Ascending aorta (tissue), 2 donors: ENCODE results near the gene CFAP410. TPM values are rescaled to one million over a fixed set of nuclear protein-coding genes. Genes with fewer than 3 reads are reported as not detected.

Experiments used
- DNase-seq, 2 donors: peaks; one replicate each; pipeline ENCODE4 v3.0.0-alpha.2; 2019; ENCODE audit warnings: low spot score in 2 of 2
- H3K27ac ChIP-seq, 2 donors: fragments of 200-600 bp; sonication (generic); one replicate each; pipeline ENCODE4 v1.5.1; 2016 to 2017; ENCODE audit warnings: mild to moderate bottlenecking in 1 of 2
- H3K27me3 ChIP-seq: fragments of 200-600 bp; sonication (generic); one replicate; pipeline ENCODE4 v1.5.1; 2017
- H3K36me3 ChIP-seq, 2 donors: fragments of 200-600 bp; sonication (generic); one replicate each; pipeline ENCODE4 v1.5.1; 2016
- H3K4me1 ChIP-seq, 2 donors: fragments of 200-600 bp; sonication (generic); one replicate each; pipeline ENCODE4 v1.5.1; 2016 to 2017; ENCODE audit warnings: mild to moderate bottlenecking in 1 of 2
- H3K4me3 ChIP-seq, 2 donors: fragments of 200-600 bp; sonication (generic); one replicate each; pipeline ENCODE4 v1.5.1; 2016 to 2017; ENCODE audit warnings: mild to moderate bottlenecking in 1 of 2
- H3K9me3 ChIP-seq, 2 donors: fragments of 200-600 bp; sonication (generic); one replicate each; pipeline ENCODE4 v1.5.1; 2016
- CTCF ChIP-seq, 3 experiments: fragments of 200-600 bp in 2 of 3; fragments of 450-650 bp in 1 of 3; sonication (generic) in 2 of 3; IDR thresholded peaks; one replicate each; pipeline ENCODE4 v1.5.1; 2016 to 2019; ENCODE audit warnings: antibody characterized with exemption in 3 of 3, mild to moderate bottlenecking in 1 of 3, moderate library complexity in 1 of 3
- intact Hi-C: fragments of 100-400 bp; cut with DNase I; formaldehyde crosslinking; loops from one replicate; pipeline ENCODE4 v1.15.1; 2023
- total RNA-seq: library from RNA; depleted of rRNA; stranded (reverse); fragments of >200 nt; gene quantifications from one replicate; pipeline ENCODE4 v1.1.0, GENCODE V29; 2016

Gene CFAP410
- total RNA-seq, 1 donor from 2014 or later: 68.5 TPM

DNA sequence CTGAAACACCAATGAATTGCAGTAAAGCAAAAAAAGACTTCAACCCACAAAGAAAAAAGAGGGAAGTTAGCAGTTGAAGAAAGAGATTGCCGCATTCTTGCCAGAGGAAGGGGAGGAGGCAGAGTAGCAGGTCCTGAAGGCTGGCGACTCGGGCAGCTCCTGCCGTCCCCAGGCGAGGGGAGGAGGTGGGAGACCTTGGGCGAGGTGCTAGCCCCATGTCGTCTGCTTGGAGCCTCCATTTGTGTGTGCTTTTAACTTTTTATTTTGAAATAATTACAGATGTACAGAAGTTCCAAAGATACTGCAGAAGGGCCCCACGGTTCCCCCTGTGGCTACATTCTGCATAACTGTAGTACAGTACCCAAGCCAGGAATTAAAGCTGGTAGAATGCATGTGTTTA is 21.0 kb upstream of the CFAP410 start:
- intact Hi-C loops: no loop called here
- H3K4me1 ChIP-seq: no peaks in the 10 kb centered on the region
- no peak overlapping the region for H3K4me3 ChIP-seq
- peaks cover 5 to 17% of the 10 kb centered on the region in 2 donors for H3K9me3 ChIP-seq
- TF ChIP-seq CTCF (IDR thresholded peaks at IDR 0.05): no peak
- H3K27me3 ChIP-seq: no peaks in the 10 kb centered on the region
- H3K36me3 ChIP-seq: no peaks in the 10 kb centered on the region
- DNase-seq: no peak
- no peak overlapping the region for H3K27ac ChIP-seq

DNA sequence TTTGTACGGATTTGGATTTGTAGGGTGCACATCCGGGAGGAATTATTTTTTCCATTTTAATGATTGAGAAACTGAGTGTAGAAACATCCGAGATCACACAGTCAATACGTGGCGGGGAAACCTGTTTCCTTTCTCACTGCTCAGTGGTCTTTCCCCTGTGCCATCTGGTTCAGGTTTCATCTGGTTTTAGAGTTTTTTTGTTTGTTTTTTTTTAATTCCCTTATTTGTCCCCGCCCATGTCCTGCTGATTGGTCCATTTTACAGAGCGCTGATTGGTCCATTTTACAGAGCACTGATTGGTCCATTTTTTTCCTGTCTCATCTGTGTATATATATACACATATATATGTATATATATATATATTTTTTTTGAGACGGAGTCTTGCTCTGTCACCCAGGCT is 20.2 kb upstream of the CFAP410 start:
- Histone ChIP-seq H3K36me3 (no peaks in the 10 kb centered on the region), H3K27me3 (no peaks in the 10 kb centered on the region), H3K9me3 (peaks cover 5 to 17% of the 10 kb centered on the region in 2 donors), H3K4me1 (no peaks in the 10 kb centered on the region), H3K27ac (no peak overlapping the region), H3K4me3 (no peak overlapping the region)
- intact Hi-C loops: no loop called here
- no peak for TF ChIP-seq CTCF (IDR thresholded peaks at IDR 0.05)
- no peak for DNase-seq

GRCh38 chr21:44357064-44357837 is 18.1 kb upstream of the CFAP410 start:
- intact Hi-C loops: no loop called here
- H3K4me1 ChIP-seq: no peaks in the 10 kb centered on the region
- H3K27ac ChIP-seq: no peak overlapping the region
- no peaks in the 10 kb centered on the region for H3K27me3 ChIP-seq
- TF ChIP-seq CTCF (IDR thresholded peaks at IDR 0.05): no peak
- no peak overlapping the region for H3K4me3 ChIP-seq
- no peaks in the 10 kb centered on the region for H3K9me3 ChIP-seq
- no peaks in the 10 kb centered on the region for H3K36me3 ChIP-seq
- DNase-seq: no peak

DNA sequence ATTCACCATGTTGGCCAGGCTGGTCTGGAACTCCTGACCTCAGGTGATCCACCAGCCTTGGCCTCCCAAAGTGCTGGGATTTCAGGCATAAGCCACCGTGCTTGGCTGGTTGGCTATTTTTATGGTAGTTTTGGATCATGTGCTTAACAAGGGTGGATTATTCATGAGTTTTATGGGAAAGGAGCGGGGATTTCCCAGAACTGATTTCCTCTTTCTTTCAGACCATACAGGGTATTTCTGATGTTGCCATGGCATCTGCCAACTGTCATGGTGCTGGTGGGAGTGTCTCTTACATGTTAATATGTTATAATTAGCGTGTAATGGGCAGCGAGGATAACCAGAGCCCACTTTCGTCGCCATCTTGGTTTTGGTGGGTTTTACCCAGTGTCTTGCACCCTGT is 17.4 kb upstream of the CFAP410 start:
- Histone ChIP-seq H3K9me3 (no peaks in the 10 kb centered on the region), H3K4me3 (no peak overlapping the region), H3K4me1 (no peaks in the 10 kb centered on the region), H3K36me3 (no peaks in the 10 kb centered on the region), H3K27ac (no peak overlapping the region), H3K27me3 (no peaks in the 10 kb centered on the region)
- intact Hi-C loops: no loop called here
- DNase-seq: no peak
- no peak for TF ChIP-seq CTCF (IDR thresholded peaks at IDR 0.05)

DNA sequence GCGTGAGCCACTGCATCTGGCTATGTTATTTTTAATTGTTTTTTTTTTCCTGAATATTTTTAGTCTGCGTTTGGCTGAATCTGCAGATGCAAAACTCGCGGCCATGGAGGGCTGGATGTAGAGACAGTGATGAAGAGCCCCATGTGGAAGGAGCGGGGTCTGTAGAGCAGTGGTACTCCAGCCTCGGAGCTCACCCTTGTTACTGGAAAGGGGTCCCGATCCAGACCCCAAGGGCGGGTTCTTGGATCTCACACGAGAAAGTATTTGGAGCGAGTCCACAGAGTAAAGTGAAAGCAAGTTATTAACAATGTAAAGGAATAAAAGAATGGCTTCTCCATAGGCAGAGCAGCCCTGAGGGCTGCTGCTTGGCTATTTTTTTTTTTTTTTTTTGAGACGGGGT is 17.0 kb upstream of the CFAP410 start:
- intact Hi-C loops: no loop called here
- H3K36me3 ChIP-seq: no peaks in the 10 kb centered on the region
- H3K27me3 ChIP-seq: no peaks in the 10 kb centered on the region

More for the DNA sequence above, 17.0 kb upstream of the CFAP410 start:
- no peaks in the 10 kb centered on the region for H3K4me1 ChIP-seq
- H3K4me3 ChIP-seq: no peak overlapping the region
- no peak for DNase-seq
- H3K9me3 ChIP-seq: no peaks in the 10 kb centered on the region
- no peak for TF ChIP-seq CTCF (IDR thresholded peaks at IDR 0.05)
- H3K27ac ChIP-seq: no peak overlapping the region
